A549 (cell line): Measurements from ENCODE around the gene TOP2A. TPM values are rescaled to one million over a fixed set of nuclear protein-coding genes. Genes with fewer than 3 reads are reported as not detected.
A peak's percentile ranks its signal among the peaks of the same experiment; 100 is the strongest.

Source experiments
- ATAC-seq, 2 experiments: fragments of 200-7000 bp in 1 of 2; fragments of >200 bp in 1 of 2; cut with Nextera tagmentation in 1 of 2; cut with Tn5 transposase in 1 of 2; 3 replicates each; pipeline versions ENCODE4 v1.8.0 to v1.9.1; 2018 to 2020; ENCODE audit warnings: mild to moderate bottlenecking in 1 of 2, moderate library complexity in 1 of 2
- CTCF ChIA-PET: fragments of 300-600 bp; sonication (Branson Sonifier 250); formaldehyde crosslinking; extraction: SDS; loops from one replicate; lab custom pipeline; 2021; ENCODE audit warnings: antibody characterized with exemption, inconsistent platforms; lab: Yijun Ruan, JAX
- POLR2A ChIA-PET: fragments of 350-600 bp; formaldehyde crosslinking; extraction: SDS; loops from one replicate; lab custom pipeline; 2021; ENCODE audit warnings: antibody characterized with exemption, inconsistent platforms; lab: Yijun Ruan, JAX
- DNase-seq, 2 experiments: peaks; one replicate each; pipeline versions ENCODE4 v3.0.0 to v3.0.0-alpha.2; 2011 to 2016; ENCODE audit warnings: low read depth in 1 of 2, low spot score in 1 of 2
- FAIRE-seq: peaks from 2 replicates; lab custom pipeline; 2011; peaks lifted over from hg19 to GRCh38; lab: Jason Lieb, UNC
- H3K27ac ChIP-seq, 2 experiments: fragments of >200 bp; sonication (Bioruptor Twin); formaldehyde crosslinking; 3 replicates each; pipeline ENCODE4 v1.5.1; 2016 to 2017
- H3K4me1 ChIP-seq: fragments of >200 bp; sonication (Bioruptor Twin); formaldehyde crosslinking; 3 replicates; pipeline ENCODE4 v1.6.1; 2016
- H3K4me2 ChIP-seq: fragments of >200 bp; sonication (Bioruptor Twin); formaldehyde crosslinking; 3 replicates; pipeline ENCODE4 v1.6.1; 2016
- H3K4me3 ChIP-seq: fragments of >200 bp; sonication (Bioruptor Twin); formaldehyde crosslinking; 3 replicates; pipeline ENCODE4 v1.5.1; 2016
- H3K9me3 ChIP-seq: fragments of >200 bp; sonication (Bioruptor Twin); formaldehyde crosslinking; 3 replicates; pipeline ENCODE4 v1.6.1; 2016
- CBX8 ChIP-seq: fragments of 200-600 bp; sonication (generic); IDR thresholded peaks from 2 replicates; pipeline ENCODE4 v1.6.1; 2016
- CHD2 ChIP-seq: fragments of 150-350 bp; IDR thresholded peaks from 2 replicates; pipeline ENCODE4 v1.6.1; 2014; ENCODE audit warnings: low read length; ENCODE audit not compliant: partially characterized antibody
- EP300 ChIP-seq, 2 experiments: fragments of >200 bp; sonication (Bioruptor Twin); formaldehyde crosslinking; IDR thresholded peaks; 2 replicates in 1 of 2; 3 replicates in 1 of 2; pipeline ENCODE4 v1.6.1; 2016 to 2017
- FOXS1 ChIP-seq: fragments of 250-450 bp; sonication (Bioruptor Pico); IDR thresholded peaks from 2 replicates; pipeline ENCODE4 v1.5.0; 2020; ENCODE audit warnings: mild to moderate bottlenecking, moderate library complexity
- HOXB13 ChIP-seq: fragments of 250-450 bp; sonication (Bioruptor Pico); IDR thresholded peaks from 2 replicates; pipeline ENCODE4 v1.5.0; 2020; ENCODE audit warnings: low read depth, mild to moderate bottlenecking, moderate library complexity
- KDM1A ChIP-seq: fragments of 200-600 bp; sonication (generic); IDR thresholded peaks from 2 replicates; pipeline ENCODE4 v1.6.1; 2016; ENCODE audit warnings: low read depth, mild to moderate bottlenecking
- MYC ChIP-seq: IDR thresholded peaks from 2 replicates; pipeline ENCODE4 v1.6.1; 2012; ENCODE audit warnings: mild to moderate bottlenecking, inconsistent platforms, low read length, improper control_type of control experiment, borderline replicate concordance
- NFE2L2 ChIP-seq: fragments of 150-350 bp; conservative IDR thresholded peaks from 2 replicates; pipeline ENCODE4 v1.6.1; 2014; ENCODE audit warnings: low read length
- POLR2A ChIP-seq: IDR thresholded peaks from 2 replicates; pipeline ENCODE4 v1.6.1; 2012; ENCODE audit warnings: mild to moderate bottlenecking, low read length
- RCOR1 ChIP-seq: fragments of 150-350 bp; IDR thresholded peaks from 2 replicates; pipeline ENCODE4 v1.6.1; 2014; ENCODE audit warnings: antibody characterized with exemption, low read length, low read depth
- ZNF302 ChIP-seq: fragments of 250-450 bp; sonication (Bioruptor Pico); IDR thresholded peaks from 2 replicates; pipeline ENCODE4 v1.9.0; 2021; ENCODE audit warnings: inconsistent platforms, mild to moderate bottlenecking, moderate library complexity
- ZSCAN20 ChIP-seq: fragments of 250-450 bp; sonication (Bioruptor Pico); IDR thresholded peaks from 2 replicates; pipeline ENCODE4 v1.8.0; 2022; ENCODE audit warnings: mild to moderate bottlenecking, moderate library complexity
- WGBS: methylation state at CpG from one replicate; pipeline ENCODE4 v1.1.6; 2017; ENCODE audit errors: missing lambda C conversion rate; 5-methylcytosine and 5-hydroxymethylcytosine counted together
- polyA plus RNA-seq, 4 experiments: library from polyadenylated mRNA; depleted of rRNA in 3 of 4; stranded (reverse); fragments of >200 nt; fragmentation: RNase III in 1 of 4; extraction: RNeasy Plus Mini Kit Qiagen cat#74134 plus additional on column Dnase treatment in 1 of 4; gene quantifications; 2 replicates in 3 of 4; 3 replicates in 1 of 4; pipeline ENCODE4 v1.2.3, GENCODE V29; 2011 to 2017
- TF ChIP-seq, protein P1 (sequence below): fragments of 200-600 bp; sonication (generic); IDR thresholded peaks from 2 replicates; pipeline ENCODE4 v1.6.1; 2016; ENCODE audit warnings: antibody characterized with exemption, mild to moderate bottlenecking, moderate library complexity
- TF ChIP-seq, protein P2 (sequence below): IDR thresholded peaks from 2 replicates; pipeline ENCODE4 v1.6.1; 2012
- TF ChIP-seq, protein P3 (sequence below): fragments of 250-450 bp; sonication (Bioruptor Pico); IDR thresholded peaks from 2 replicates; pipeline ENCODE4 v1.5.0; 2021; ENCODE audit warnings: mild to moderate bottlenecking, moderate library complexity, borderline replicate concordance
- TF ChIP-seq, protein P4 (sequence below): fragments of >200 bp; sonication (Bioruptor Twin); formaldehyde crosslinking; IDR thresholded peaks from 2 replicates; pipeline ENCODE4 v1.6.1; 2016
- TF ChIP-seq, protein P5 (sequence below): fragments of 450-650 bp; IDR thresholded peaks from 2 replicates; pipeline ENCODE4 v1.6.1; 2014; ENCODE audit warnings: antibody characterized with exemption

Gene TOP2A
- polyA plus RNA-seq, 2 of the 4 experiments (the other 2 are of a cell fraction), result 226 to 416 TPM

DNA sequence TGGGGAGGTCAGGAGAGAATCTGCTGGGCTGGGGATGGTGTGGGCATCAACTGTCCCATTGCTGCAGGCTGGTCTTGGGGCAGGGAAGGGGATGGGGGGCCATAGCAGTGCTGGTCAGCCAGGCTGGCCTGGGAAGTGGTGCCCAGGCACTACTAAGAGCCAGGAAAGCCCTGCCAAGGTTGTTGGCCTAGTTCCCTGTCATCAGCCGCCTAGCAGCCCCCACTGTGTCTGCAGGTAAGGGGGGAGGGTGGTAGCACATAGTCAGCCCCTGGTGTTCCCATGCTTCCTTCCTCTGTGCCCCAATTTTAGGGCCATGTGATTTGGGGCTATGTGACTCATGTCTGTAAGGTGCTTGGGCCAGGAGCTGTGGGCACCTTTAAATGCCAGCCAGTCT lies 70.9 kb downstream of the TOP2A start:
- WGBS, result 89% methylated on average over 1 of the region's 1 CpG
- ChIA-PET POLR2A (interaction anchor here (1.1 kb wide), 1 partner anchor 29 kb away, joined by 9 read pairs; no protein-coding TSS in a partner anchor), CTCF (interaction anchor here (11.7 to 40.3 kb wide), 2 partner anchors 11 to 34 kb away, joined by 236 to 2395 read pairs; partner anchors contain the start of genes CDC6 and RARA)
- Histone ChIP-seq H3K4me3 (no peak overlapping the region), H3K9me3 (no peaks in the 10 kb centered on the region), H3K4me2 (peak overlapping the region; percentile 97), H3K4me1 (peaks cover 96% of the 10 kb centered on the region), H3K27ac (peak overlapping the region; percentile 86 to 92; a peak in 4 of 6 replicates)
- DNase-seq (no peak), FAIRE-seq (no peak), ATAC-seq (no peak)
- TF ChIP-seq, protein P1, sequence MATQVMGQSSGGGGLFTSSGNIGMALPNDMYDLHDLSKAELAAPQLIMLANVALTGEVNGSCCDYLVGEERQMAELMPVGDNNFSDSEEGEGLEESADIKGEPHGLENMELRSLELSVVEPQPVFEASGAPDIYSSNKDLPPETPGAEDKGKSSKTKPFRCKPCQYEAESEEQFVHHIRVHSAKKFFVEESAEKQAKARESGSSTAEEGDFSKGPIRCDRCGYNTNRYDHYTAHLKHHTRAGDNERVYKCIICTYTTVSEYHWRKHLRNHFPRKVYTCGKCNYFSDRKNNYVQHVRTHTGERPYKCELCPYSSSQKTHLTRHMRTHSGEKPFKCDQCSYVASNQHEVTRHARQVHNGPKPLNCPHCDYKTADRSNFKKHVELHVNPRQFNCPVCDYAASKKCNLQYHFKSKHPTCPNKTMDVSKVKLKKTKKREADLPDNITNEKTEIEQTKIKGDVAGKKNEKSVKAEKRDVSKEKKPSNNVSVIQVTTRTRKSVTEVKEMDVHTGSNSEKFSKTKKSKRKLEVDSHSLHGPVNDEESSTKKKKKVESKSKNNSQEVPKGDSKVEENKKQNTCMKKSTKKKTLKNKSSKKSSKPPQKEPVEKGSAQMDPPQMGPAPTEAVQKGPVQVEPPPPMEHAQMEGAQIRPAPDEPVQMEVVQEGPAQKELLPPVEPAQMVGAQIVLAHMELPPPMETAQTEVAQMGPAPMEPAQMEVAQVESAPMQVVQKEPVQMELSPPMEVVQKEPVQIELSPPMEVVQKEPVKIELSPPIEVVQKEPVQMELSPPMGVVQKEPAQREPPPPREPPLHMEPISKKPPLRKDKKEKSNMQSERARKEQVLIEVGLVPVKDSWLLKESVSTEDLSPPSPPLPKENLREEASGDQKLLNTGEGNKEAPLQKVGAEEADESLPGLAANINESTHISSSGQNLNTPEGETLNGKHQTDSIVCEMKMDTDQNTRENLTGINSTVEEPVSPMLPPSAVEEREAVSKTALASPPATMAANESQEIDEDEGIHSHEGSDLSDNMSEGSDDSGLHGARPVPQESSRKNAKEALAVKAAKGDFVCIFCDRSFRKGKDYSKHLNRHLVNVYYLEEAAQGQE, result no peak
- TF ChIP-seq RCOR1 (no peak), CHD2 (no peak), POLR2A (no peak), NFE2L2 (no peak), ZNF302 (CRISPR knock-in tag) (no peak), HOXB13 (CRISPR knock-in tag) (no peak), FOXS1 (CRISPR knock-in tag) (no peak), MYC (no peak), CBX8 (no peak), KDM1A (no peak)
- TF ChIP-seq, protein P2, sequence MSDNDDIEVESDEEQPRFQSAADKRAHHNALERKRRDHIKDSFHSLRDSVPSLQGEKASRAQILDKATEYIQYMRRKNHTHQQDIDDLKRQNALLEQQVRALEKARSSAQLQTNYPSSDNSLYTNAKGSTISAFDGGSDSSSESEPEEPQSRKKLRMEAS, result no peak

DNA sequence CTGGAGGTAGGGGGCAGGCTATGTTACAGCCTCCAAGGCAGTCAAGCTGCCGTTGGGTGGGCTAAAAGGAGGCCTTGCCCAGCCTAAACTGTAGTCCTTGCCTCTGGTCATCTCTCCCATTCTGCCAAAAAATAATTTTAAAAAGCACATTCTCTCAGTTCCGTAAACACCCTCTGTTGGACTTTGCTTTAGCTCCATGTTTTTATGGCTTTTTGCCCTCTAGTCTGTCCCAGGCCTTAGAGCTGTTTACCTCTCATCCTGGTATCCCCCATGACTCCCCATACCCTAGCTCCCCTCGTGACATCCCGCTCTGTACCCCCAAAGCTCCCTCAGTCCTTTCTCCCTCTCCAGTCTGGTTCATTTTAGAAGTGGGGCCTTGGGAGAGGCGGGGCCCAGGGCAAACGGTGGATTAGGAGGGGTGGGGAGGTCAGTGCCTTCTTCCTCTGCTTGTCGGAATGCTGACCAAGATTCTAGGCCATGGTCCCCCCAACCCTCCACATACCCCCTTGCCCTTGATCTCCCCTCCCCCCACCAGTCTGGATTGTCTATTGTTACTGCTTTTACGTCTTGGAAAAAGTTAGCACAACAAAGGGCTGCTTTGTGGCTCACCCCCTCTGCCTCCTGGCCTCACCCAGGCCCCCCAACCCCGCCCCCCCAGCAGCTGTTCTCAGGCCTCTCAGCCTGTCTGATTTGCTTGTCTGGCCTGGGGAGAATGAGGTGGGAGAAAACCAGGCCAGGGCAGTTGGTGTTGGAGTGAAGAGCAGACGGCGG lies 71.5 kb downstream of the TOP2A start:
- POLR2A ChIA-PET, result interaction anchor here (1.2 to 1.3 kb wide), 2 partner anchors 16 to 29 kb away, joined by 3 to 6 read pairs; no protein-coding TSS in a partner anchor
- CTCF ChIA-PET, result interaction anchor here (0.6 to 40.3 kb wide), 6 partner anchors 11 to 281 kb away, joined by 3 to 2395 read pairs (median 5); partner anchors contain the start of genes CDC6 and RARA
- 67% methylated on average over 11 of the region's 11 CpGs for WGBS
- H3K9me3 ChIP-seq, result no peaks in the 10 kb centered on the region
- ATAC-seq, result no peak
- H3K4me3 ChIP-seq, result peak overlapping the region; percentile 39; the same call in 2 of the 3 replicates
- TF ChIP-seq, protein P3, sequence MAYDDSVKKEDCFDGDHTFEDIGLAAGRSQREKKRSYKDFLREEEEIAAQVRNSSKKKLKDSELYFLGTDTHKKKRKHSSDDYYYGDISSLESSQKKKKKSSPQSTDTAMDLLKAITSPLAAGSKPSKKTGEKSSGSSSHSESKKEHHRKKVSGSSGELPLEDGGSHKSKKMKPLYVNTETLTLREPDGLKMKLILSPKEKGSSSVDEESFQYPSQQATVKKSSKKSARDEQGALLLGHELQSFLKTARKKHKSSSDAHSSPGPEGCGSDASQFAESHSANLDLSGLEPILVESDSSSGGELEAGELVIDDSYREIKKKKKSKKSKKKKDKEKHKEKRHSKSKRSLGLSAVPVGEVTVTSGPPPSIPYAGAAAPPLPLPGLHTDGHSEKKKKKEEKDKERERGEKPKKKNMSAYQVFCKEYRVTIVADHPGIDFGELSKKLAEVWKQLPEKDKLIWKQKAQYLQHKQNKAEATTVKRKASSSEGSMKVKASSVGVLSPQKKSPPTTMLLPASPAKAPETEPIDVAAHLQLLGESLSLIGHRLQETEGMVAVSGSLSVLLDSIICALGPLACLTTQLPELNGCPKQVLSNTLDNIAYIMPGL (CRISPR knock-in tag), result no peak
- TF ChIP-seq EP300 (IDR thresholded peaks at IDR 0.05), result 0 out of 5 replicates have a peak, but pooled peaks of 1 of the 2 experiments have one; percentile 8
- TF ChIP-seq, protein P4, sequence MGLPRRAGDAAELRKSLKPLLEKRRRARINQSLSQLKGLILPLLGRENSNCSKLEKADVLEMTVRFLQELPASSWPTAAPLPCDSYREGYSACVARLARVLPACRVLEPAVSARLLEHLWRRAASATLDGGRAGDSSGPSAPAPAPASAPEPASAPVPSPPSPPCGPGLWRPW, result no peak
- TF ChIP-seq ZSCAN20 (CRISPR knock-in tag), result no peak
- TF ChIP-seq, protein P5, sequence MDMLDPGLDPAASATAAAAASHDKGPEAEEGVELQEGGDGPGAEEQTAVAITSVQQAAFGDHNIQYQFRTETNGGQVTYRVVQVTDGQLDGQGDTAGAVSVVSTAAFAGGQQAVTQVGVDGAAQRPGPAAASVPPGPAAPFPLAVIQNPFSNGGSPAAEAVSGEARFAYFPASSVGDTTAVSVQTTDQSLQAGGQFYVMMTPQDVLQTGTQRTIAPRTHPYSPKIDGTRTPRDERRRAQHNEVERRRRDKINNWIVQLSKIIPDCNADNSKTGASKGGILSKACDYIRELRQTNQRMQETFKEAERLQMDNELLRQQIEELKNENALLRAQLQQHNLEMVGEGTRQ, result no peak
- TF ChIP-seq, all 56 proteins: peak for 1
- DNase-seq, result no peak
- Histone ChIP-seq H3K4me1 (peaks cover 91% of the 10 kb centered on the region), H3K4me2 (peak overlapping the region; percentile 97), H3K27ac (peak overlapping the region; percentile 86 to 92)
- no peak for FAIRE-seq
